Endothelial cell of umbilical vein (primary cell): Measurements from ENCODE around the gene IL36G. TPM values are rescaled to one million over a fixed set of nuclear protein-coding genes. Genes with fewer than 3 reads are reported as not detected.

Source experiments
- BruUV-seq: library from RNA; stranded (reverse); fragments of 400-500 nt; replicated peaks from 2 replicates; lab custom pipeline; 2021; lab: Mats Ljungman, UMichigan
- CTCF ChIA-PET: fragments of 300-600, 350-600 bp; sonication (Branson Sonifier 250); formaldehyde crosslinking; loops from one replicate; lab custom pipeline; 2021; ENCODE audit warnings: antibody characterized with exemption, inconsistent platforms; lab: Charles Lee
- POLR2A ChIA-PET: fragments of 300-600, 350-600 bp; sonication (Branson Sonifier 250); formaldehyde crosslinking; loops from one replicate; lab custom pipeline; 2021; ENCODE audit warnings: antibody characterized with exemption, inconsistent platforms; lab: Charles Lee
- DNase-seq: peaks from one replicate; pipeline ENCODE4 v3.0.0-alpha.2; 2011; ENCODE audit warnings: low read depth, low spot score
- FAIRE-seq: peaks from 2 replicates; lab custom pipeline; 2011; peaks lifted over from hg19 to GRCh38; lab: Jason Lieb, UNC
- H2AFZ ChIP-seq: 2 replicates; pipeline ENCODE4 v1.6.0; 2012; ENCODE audit warnings: low read depth, low read length, control low read depth, inconsistent platforms
- H3K27ac ChIP-seq: 2 replicates; pipeline ENCODE4 v1.5.1; 2011; ENCODE audit warnings: low read depth, mild to moderate bottlenecking, control low read depth, low read length, moderate library complexity; ENCODE audit not compliant: insufficient read depth
- H3K27me3 ChIP-seq, 2 experiments: 2 replicates each; pipeline versions ENCODE4 v1.6.0 to v1.6.1; 2011; ENCODE audit warnings: low read length in 2 of 2, mixed read lengths in 1 of 2; ENCODE audit not compliant: control insufficient read depth in 2 of 2, insufficient read depth in 2 of 2
- H3K36me3 ChIP-seq, 2 experiments: 2 replicates in 1 of 2; 3 replicates in 1 of 2; pipeline ENCODE4 v1.5.1; 2011; ENCODE audit warnings: low read length in 2 of 2, mild to moderate bottlenecking in 1 of 2, moderate library complexity in 1 of 2; ENCODE audit not compliant: control insufficient read depth in 2 of 2, insufficient read depth in 2 of 2; ENCODE audit errors: extremely low read depth in 1 of 2
- H3K4me1 ChIP-seq: 3 replicates; pipeline ENCODE4 v1.5.1; 2011; ENCODE audit warnings: mild to moderate bottlenecking, low read length; ENCODE audit not compliant: control insufficient read depth, insufficient read depth; ENCODE audit errors: extremely low read depth
- H3K4me2 ChIP-seq: 2 replicates; pipeline ENCODE4 v1.6.1; 2011; ENCODE audit warnings: low read length, control low read depth, mixed read lengths; ENCODE audit not compliant: insufficient read depth
- H3K4me3 ChIP-seq, 3 experiments: fragments of 200-600 bp in 1 of 3; sonication (generic), shearing (Covaris generic) in 1 of 3; replicated peaks in 1 of 3; 2 replicates each; pipeline ENCODE4 v1.5.1; 2011 to 2016; ENCODE audit warnings: control low read depth in 3 of 3, low read length in 3 of 3, mild to moderate bottlenecking in 2 of 3, inconsistent platforms in 1 of 3, low read depth in 1 of 3, moderate library complexity in 1 of 3; ENCODE audit not compliant: insufficient read depth in 1 of 3
- H3K79me2 ChIP-seq: 2 replicates; pipeline ENCODE4 v1.6.0; 2012; ENCODE audit warnings: low read length, inconsistent platforms; ENCODE audit not compliant: control insufficient read depth, insufficient read depth
- H3K9ac ChIP-seq: replicated peaks from 2 replicates; pipeline ENCODE3; 2011; ENCODE audit warnings: low read length, control low read depth; ENCODE audit not compliant: insufficient read depth; ENCODE audit errors: extremely low read depth
- H3K9me1 ChIP-seq: replicated peaks from 3 replicates; pipeline ENCODE4 v1.6.0; 2011; ENCODE audit warnings: mild to moderate bottlenecking, low read length; ENCODE audit not compliant: control insufficient read depth, insufficient read depth; ENCODE audit errors: extremely low read depth
- H3K9me3 ChIP-seq: replicated peaks from 2 replicates; pipeline ENCODE4 v1.5.1; 2012; ENCODE audit warnings: low read length, inconsistent platforms; ENCODE audit not compliant: control insufficient read depth, insufficient read depth
- H4K20me1 ChIP-seq: replicated peaks from 2 replicates; pipeline ENCODE3; 2011; ENCODE audit warnings: mild to moderate bottlenecking, low read length; ENCODE audit not compliant: control insufficient read depth, insufficient read depth; ENCODE audit errors: extremely low read depth
- CTCF ChIP-seq, 2 donors: IDR thresholded peaks; 1 replicate in 1 of 2; 2 replicates in 1 of 2; pipeline ENCODE4 v1.5.1; 2011; ENCODE audit warnings: low read length in 2 of 2, mild to moderate bottlenecking in 2 of 2, moderate library complexity in 2 of 2, control low read depth in 1 of 2, inconsistent platforms in 1 of 2, low read depth in 1 of 2; ENCODE audit not compliant: insufficient read depth in 1 of 2; ENCODE audit errors: extremely low read depth in 1 of 2
- EZH2 ChIP-seq: IDR thresholded peaks from 2 replicates; pipeline ENCODE4 v1.6.1; 2012; ENCODE audit warnings: borderline replicate concordance, low read depth, mild to moderate bottlenecking, moderate library complexity, low read length, inconsistent platforms; ENCODE audit not compliant: severe bottlenecking
- FOS ChIP-seq: IDR thresholded peaks from 2 replicates; pipeline ENCODE4 v1.6.1; 2011; ENCODE audit warnings: mild to moderate bottlenecking, low read length, moderate library complexity, borderline replicate concordance; ENCODE audit not compliant: insufficient read depth
- GATA2 ChIP-seq: IDR thresholded peaks from 2 replicates; pipeline ENCODE4 v1.7.0; 2011; ENCODE audit warnings: low read depth, mild to moderate bottlenecking, moderate library complexity, mixed read lengths, low read length; ENCODE audit not compliant: insufficient read length, insufficient read depth
- MYC ChIP-seq: IDR thresholded peaks from one replicate; pipeline ENCODE4 v1.6.1; 2011; ENCODE audit warnings: mild to moderate bottlenecking, low read depth, low read length
- POLR2A ChIP-seq: IDR thresholded peaks from 2 replicates; pipeline ENCODE4 v1.6.1; 2012; ENCODE audit warnings: low read depth, mild to moderate bottlenecking, control low read depth, low read length
- POLR2AphosphoS5 ChIP-seq: IDR thresholded peaks from 2 replicates; pipeline ENCODE4 v1.6.1; 2012; ENCODE audit warnings: low read depth, mild to moderate bottlenecking, control low read depth, low read length, moderate library complexity; ENCODE audit not compliant: insufficient read depth
- dilution Hi-C: fragments of 300-500 bp; cut with MboI; formaldehyde crosslinking; loops from one replicate; pipeline ENCODE4 v1.15.0; 2019; ENCODE audit warnings: low sequenced_read_pairs; ENCODE audit not compliant: extremely low pct_ligation_motif_present
- intact Hi-C: fragments of 100-400 bp; cut with micrococcal nuclease; formaldehyde crosslinking; loops from one replicate; pipeline ENCODE4 v1.10.0; 2022
- polyA plus RNA-seq, 4 experiments: library from polyadenylated mRNA; depleted of rRNA in 3 of 4; stranded (reverse) in 3 of 4; unstranded in 1 of 4; fragments of >200 nt; gene quantifications; 2 replicates each; pipeline versions ENCODE4 v1.2.1 to v1.2.3, GENCODE V29; 2011 to 2012; ENCODE audit warnings: missing spikeins in 1 of 4
- total RNA-seq: library from RNA; stranded (reverse); gene quantifications from 2 replicates; pipeline ENCODE4 v1.2.3, GENCODE V29; 2021
- TF ChIP-seq, protein P1 (sequence below): IDR thresholded peaks from 2 replicates; pipeline ENCODE4 v1.6.1; 2011; ENCODE audit not compliant: insufficient read depth, insufficient read length

IL36G gene
- total and polyA plus RNA-seq, 2 donors (not counting 3 experiments of a cell fraction or from before 2014, with no cell fraction given), result not detected

GRCh38 chr2:112959109-112959812 is 18.5 kb upstream of the IL36G start:
- H3K4me3 ChIP-seq, result no peak overlapping the region
- TF ChIP-seq EZH2, result no peak
- no peaks in the 10 kb centered on the region for H3K36me3 ChIP-seq
- intact Hi-C loops (loop anchor here (5.0 kb wide), 1 partner anchor 357 kb away; no protein-coding TSS in a partner anchor), dilution Hi-C loops (no loop called here)
- no peak overlapping the region for H2AFZ ChIP-seq
- H3K79me2 ChIP-seq, result no peaks in the 10 kb centered on the region
- H3K9me1 ChIP-seq, result no peaks in the 10 kb centered on the region
- no peak for FAIRE-seq
- DNase-seq, result no peak
- H3K9ac ChIP-seq, result no peak overlapping the region
- ChIA-PET CTCF (interaction anchor here (0.5 to 3.3 kb wide), 27 partner anchors 8 to 359 kb away, joined by 3 to 39 read pairs (median 5); no protein-coding TSS in a partner anchor), POLR2A (no interaction called here)
- H4K20me1 ChIP-seq, result no peaks in the 10 kb centered on the region
- H3K4me1 ChIP-seq, result no peaks in the 10 kb centered on the region
- H3K27me3 ChIP-seq, result peaks cover 18 to 19% of the 10 kb centered on the region in 2 experiments
- no peaks in the 10 kb centered on the region for H3K9me3 ChIP-seq
- H3K4me2 ChIP-seq, result no peak overlapping the region
- H3K27ac ChIP-seq, result no peak overlapping the region
- BruUV-seq, result no TSS peak

- H3K9ac ChIP-seq, result no peak overlapping the region
- no peaks in the 10 kb centered on the region for H3K79me2 ChIP-seq
- dilution Hi-C loops, result no loop called here
- H3K4me2 ChIP-seq, result no peak overlapping the region
- no peaks in the 10 kb centered on the region for H3K4me1 ChIP-seq
- H3K27me3 ChIP-seq, result peaks cover 12 to 18% of the 10 kb centered on the region in 2 experiments
- FAIRE-seq (no peak), DNase-seq (no peak)
- no peaks in the 10 kb centered on the region for H4K20me1 ChIP-seq
- BruUV-seq, result no TSS peak
- H3K27ac ChIP-seq, result no peak overlapping the region
- H3K9me1 ChIP-seq, result no peaks in the 10 kb centered on the region
- no peaks in the 10 kb centered on the region for H3K36me3 ChIP-seq
- ChIA-PET POLR2A (no interaction called here), CTCF (interaction anchor here (2.0 to 3.3 kb wide), 2 partner anchors 18 to 211 kb away, joined by 8 to 39 read pairs; no protein-coding TSS in a partner anchor)
- intact Hi-C loops, result no loop called here
- TF ChIP-seq MYC, result no peak
- TF ChIP-seq, protein P1, sequence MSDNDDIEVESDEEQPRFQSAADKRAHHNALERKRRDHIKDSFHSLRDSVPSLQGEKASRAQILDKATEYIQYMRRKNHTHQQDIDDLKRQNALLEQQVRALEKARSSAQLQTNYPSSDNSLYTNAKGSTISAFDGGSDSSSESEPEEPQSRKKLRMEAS, result no peak
- TF ChIP-seq POLR2A, result no peak
- TF ChIP-seq GATA2, result no peak
- TF ChIP-seq CTCF (IDR thresholded peaks at IDR 0.05; ENCODE audit: extremely low read depth in 1 of 2, insufficient read depth in 1 of 2, low read depth in 1 of 2, low read length in 2 of 2), result no peak
- TF ChIP-seq FOS, result no peak
- no peak for TF ChIP-seq POLR2AphosphoS5
- TF ChIP-seq EZH2, result no peak
- no peak overlapping the region for H2AFZ ChIP-seq
- H3K4me3 ChIP-seq, result no peak overlapping the region
- H3K9me3 ChIP-seq, result no peaks in the 10 kb centered on the region
These were observed 17.5 kb upstream of the IL36G start for GRCh38 chr2:112960230-112960825.
